Heart left ventricle (tissue), 16 donors: ENCODE results near the gene NKX3-2. TPM values are rescaled to one million over a fixed set of nuclear protein-coding genes. Genes with fewer than 3 reads are reported as not detected.

Experiments used
- ATAC-seq, 4 donors: fragments of 200-7000 bp; cut with Tn5 transposase; one replicate each; pipeline ENCODE4 v1.9.1; 2020 to 2022; ENCODE audit warnings: moderate library complexity in 4 of 4, mild to moderate bottlenecking in 3 of 4, moderate number of reproducible peaks in 1 of 4
- DNase-seq, 5 donors: peaks; one replicate each; pipeline ENCODE4 v3.0.0-alpha.2; 2020
- H3K27ac ChIP-seq, 12 donors: fragments of 200-600 bp; sonication (generic) in 4 of 12; one replicate each; pipeline versions ENCODE4 v1.5.0 to v1.8.0; 2016 to 2022; ENCODE audit warnings: mild to moderate bottlenecking in 2 of 12
- H3K27me3 ChIP-seq, 9 donors: fragments of 200-600 bp; sonication (generic) in 2 of 9; one replicate each; pipeline versions ENCODE4 v1.5.1 to v1.8.0; 2016 to 2022; ENCODE audit warnings: mild to moderate bottlenecking in 3 of 9
- H3K36me3 ChIP-seq, 9 donors: fragments of 200-600 bp; sonication (generic) in 2 of 9; one replicate each; pipeline versions ENCODE4 v1.5.0 to v1.8.0; 2018 to 2022; ENCODE audit warnings: mild to moderate bottlenecking in 2 of 9
- H3K4me1 ChIP-seq, 12 donors: fragments of 200-600 bp; sonication (generic) in 4 of 12; one replicate each; pipeline versions ENCODE4 v1.5.0 to v1.8.0; 2016 to 2022; ENCODE audit warnings: mild to moderate bottlenecking in 3 of 12
- H3K4me3 ChIP-seq, 12 donors: fragments of 200-600 bp; sonication (generic) in 4 of 12; one replicate each; pipeline versions ENCODE4 v1.5.0 to v1.8.0; 2017 to 2022; ENCODE audit warnings: mild to moderate bottlenecking in 9 of 12, moderate library complexity in 4 of 12
- H3K9me3 ChIP-seq, 12 donors: fragments of 200-600 bp; sonication (generic) in 4 of 12; one replicate each; pipeline versions ENCODE4 v1.5.0 to v1.8.0; 2016 to 2022; ENCODE audit warnings: mild to moderate bottlenecking in 1 of 12
- CTCF ChIP-seq, 12 donors: fragments of 200-600 bp; sonication (generic) in 4 of 12; IDR thresholded peaks; one replicate each; pipeline versions ENCODE4 v1.5.0 to v1.8.0; 2018 to 2022; ENCODE audit warnings: antibody characterized with exemption in 12 of 12, mild to moderate bottlenecking in 5 of 12
- POLR2A ChIP-seq, 2 donors: fragments of 450-650 bp; IDR thresholded peaks; one replicate each; pipeline ENCODE4 v1.6.1; 2017; ENCODE audit warnings: antibody characterized with exemption in 2 of 2, mild to moderate bottlenecking in 2 of 2, moderate library complexity in 2 of 2
- WGBS, 4 donors: extraction: QIAGEN DNeasy Blood & Tissue Kit in 2 of 4; methylation state at CpG; one replicate each; pipeline versions ENCODE4 v1.1.5 to v1.1.7; 2013 to 2018; 5-methylcytosine and 5-hydroxymethylcytosine counted together
- intact Hi-C, 10 donors: fragments of 100-400 bp; cut with DNase I; formaldehyde crosslinking; loops; one replicate each; pipeline versions ENCODE4 v1.11.1 to v1.14.2; 2022
- polyA plus RNA-seq, 2 donors: library from polyadenylated mRNA; stranded (reverse); fragments of 200-250 nt; gene quantifications; one replicate each; pipeline ENCODE4 v1.2.3, GENCODE V29; 2013
- total RNA-seq, 9 donors: library from RNA; depleted of rRNA in 2 of 9; stranded (reverse); fragments of >200 nt in 2 of 9; fragmentation: NEBNext Ultra II Directional in 3 of 9; extraction: Animal tissue kit (Norgen Biotek cat#: 25700) in 3 of 9; gene quantifications; one replicate each; pipeline versions ENCODE4 v1.1.0 to v1.2.4, GENCODE V29; 2016 to 2023
- donor health status: ischemic (EF 13 %, LVEDD 7.1; RV severe dilation, severe dysfunction).
- donor health status: healthy with polysubstance abuse.
- donor health status: DM: no; HTN: yes; CAD: no.
- donor health status: DM: no; HTN: no; CAD: no.
- donor health status: ischemic (EF 25% LVEDD 6.9; RV normal size, moderate dysfunction).
- donor health status: ischemic (EF 25% LVEDD 5.7; RV mildly dilated, moderate dysfunction).
- donor health status: healthy.
- donor health status: DM: yes; HTN: yes; CAD: no.
- donor health status: ischemic (EF 35%, LVEDD 5.7; RV mildly dilated, moderate dysfunction).
- donor health status: nonischemic (EF 11% LVEDD 7.7; RV severe dilation, severe dysfunction).
- donor health status: DM: yes; HTN: yes; CAD: no.
- donor health status: PGD.
- donor health status: ischemic (EF 29% LVEDD 5.4; RV normal size, mild dysfunction).
- donor health status: nonischemic (EF 23%, LVEDD 6.1; RV moderate dilation, normal function).

Gene NKX3-2
- total and polyA plus RNA-seq, 11 donors: 0.11 to 0.25 (median 0.16) TPM; not detected in 8

DNA sequence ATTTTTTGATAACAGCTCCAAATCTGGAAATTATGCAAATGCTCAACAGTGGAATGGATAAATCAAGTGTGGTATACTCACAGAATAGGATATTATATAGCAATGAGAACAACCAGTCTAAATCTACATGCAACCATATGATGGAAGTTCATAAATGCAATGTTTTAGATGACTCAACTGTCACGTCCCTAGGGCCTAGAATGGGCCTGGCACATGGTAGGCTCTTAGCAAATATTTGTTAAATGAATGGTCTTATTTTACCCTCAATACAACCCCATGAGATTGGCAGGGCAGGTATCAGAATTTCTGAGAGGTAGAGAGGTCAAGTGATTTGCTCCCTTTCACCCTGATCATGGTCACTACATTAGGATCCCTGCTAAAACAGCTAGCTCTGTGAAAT, 14.6 kb upstream of the NKX3-2 start:
- TF ChIP-seq POLR2A (IDR thresholded peaks at IDR 0.05): no peak
- no peak for TF ChIP-seq CTCF (IDR thresholded peaks at IDR 0.05)
- DNase-seq (no peak), ATAC-seq (no peak)
- Histone ChIP-seq H3K36me3 (no peaks in the 10 kb centered on the region), H3K4me1 (no peaks in the 10 kb centered on the region), H3K27me3 (peaks cover 0 to 9% (median 0%) of the 10 kb centered on the region in 9 donors), H3K9me3 (peaks cover 0 to 3% (median 0%) of the 10 kb centered on the region in 12 donors), H3K4me3 (no peak overlapping the region), H3K27ac (no peak overlapping the region)
- WGBS, 4 donors: 80 to 86% (median 84%) methylated on average over 1 of the region's 1 CpG
- intact Hi-C loops: no loop called here

- no peak for DNase-seq
- Histone ChIP-seq H3K36me3 (no peaks in the 10 kb centered on the region), H3K4me3 (no peak overlapping the region), H3K27me3 (peaks cover 0 to 29% (median 10%) of the 10 kb centered on the region in 9 donors), H3K4me1 (no peaks in the 10 kb centered on the region), H3K9me3 (peaks cover 0 to 25% (median 2%) of the 10 kb centered on the region in 12 donors), H3K27ac (no peak overlapping the region)
- WGBS, 4 donors: 83 to 91% (median 84%) methylated on average over 2 of the region's 2 CpGs
- TF ChIP-seq POLR2A (IDR thresholded peaks at IDR 0.05) (no peak), CTCF (IDR thresholded peaks at IDR 0.05) (no peak)
- intact Hi-C loops: no loop called here
- no peak for ATAC-seq
Measured at GRCh38 chr4:13555325-13555724, 11.0 kb upstream of the NKX3-2 start.

DNA sequence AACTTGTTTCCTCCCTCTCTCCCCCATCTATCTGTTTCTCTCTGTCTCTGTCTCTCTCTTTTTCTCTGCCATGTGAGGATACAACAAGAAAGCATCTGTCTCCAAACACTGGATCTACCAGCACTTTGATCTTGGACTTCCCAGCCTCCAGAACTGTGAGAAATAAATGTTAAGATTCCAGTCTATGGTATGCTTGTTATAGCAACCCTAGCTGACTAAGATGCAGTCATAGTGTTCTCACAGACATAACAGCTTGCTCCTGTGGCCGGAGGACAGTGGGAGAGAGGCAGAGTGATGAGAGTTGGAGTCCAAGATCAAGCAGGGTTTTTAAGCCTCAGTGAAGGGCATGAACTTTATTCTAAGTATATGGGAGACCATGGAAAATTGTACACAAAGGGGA, 8.8 kb upstream of the NKX3-2 start:
- Histone ChIP-seq H3K36me3 (no peaks in the 10 kb centered on the region), H3K27me3 (peaks cover 4 to 52% (median 31%) of the 10 kb centered on the region in 9 donors), H3K27ac (no peak overlapping the region), H3K4me1 (peaks cover 0 to 9% (median 5%) of the 10 kb centered on the region in 12 donors), H3K4me3 (no peak overlapping the region), H3K9me3 (peaks cover 0 to 25% (median 2%) of the 10 kb centered on the region in 12 donors)
- ATAC-seq (no peak), DNase-seq (no peak)
- intact Hi-C loops: loop anchor here in 2 of 10 donors (5.0 kb wide), 2 partner anchors 821 to 826 kb away; no protein-coding TSS in a partner anchor
- TF ChIP-seq POLR2A (IDR thresholded peaks at IDR 0.05): no peak
- no peak for TF ChIP-seq CTCF (IDR thresholded peaks at IDR 0.05)
- WGBS, 4 donors: 62 to 76% (median 68%) methylated on average over 1 of the region's 1 CpG

GRCh38 chr4:13548984-13549546, 4.8 kb upstream of the NKX3-2 start:
- Histone ChIP-seq H3K4me1 (peaks cover 0 to 37% (median 24%) of the 10 kb centered on the region in 12 donors), H3K9me3 (peaks cover 0 to 25% (median 2%) of the 10 kb centered on the region in 12 donors), H3K36me3 (no peaks in the 10 kb centered on the region), H3K4me3 (peak overlapping the region in 9 of 12 donors; percentile 10 to 43 (median 22)), H3K27ac (no peak overlapping the region), H3K27me3 (peaks cover 40 to 88% (median 69%) of the 10 kb centered on the region in 9 donors)
- ATAC-seq (peak; percentile 61 to 85 (median 82)), DNase-seq (peak; percentile 61 to 89 (median 74))
- intact Hi-C loops: loop anchor here in 8 of 10 donors (1.0 to 5.0 kb wide), 6 partner anchors 696 to 822 kb away; no protein-coding TSS in a partner anchor
- TF ChIP-seq POLR2A (IDR thresholded peaks at IDR 0.05): no peak
- peak; percentile 73 to 96 (median 90) for TF ChIP-seq CTCF (IDR thresholded peaks at IDR 0.05)
- WGBS, 4 donors: 2 to 6% (median 4%) methylated on average over 20 to 21 of the region's 21 CpGs
